ENCODE results near the gene TCL1A.

TCL1A gene

DNA sequence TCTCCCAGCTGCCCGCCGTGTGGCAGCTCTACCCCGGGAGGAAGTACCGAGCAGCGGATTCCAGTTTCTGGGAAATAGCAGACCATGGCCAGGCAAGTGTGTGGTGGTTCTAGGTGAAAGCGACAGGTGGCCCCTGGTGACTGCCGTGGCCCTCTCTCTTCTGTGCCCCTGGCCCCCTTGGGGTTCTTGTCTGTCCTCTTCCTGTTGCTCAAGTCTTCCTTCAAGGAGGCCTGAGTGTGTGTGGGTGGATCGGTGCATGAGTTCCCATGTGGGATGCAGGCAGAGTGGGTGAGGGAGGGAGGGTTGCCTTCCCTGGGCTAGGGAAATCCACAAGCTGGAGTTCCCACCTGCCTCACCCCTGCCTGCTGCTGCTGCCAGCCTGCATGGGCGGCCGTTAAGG is 23.1 kb downstream of the TCL1A start:
- Histone ChIP-seq H3K36me3 (ENCODE audit: control insufficient read depth, low read length) (no peaks in the 10 kb centered on the region), H3K9me3 (ENCODE audit: control insufficient read depth, insufficient read depth, low read length) (no peaks in the 10 kb centered on the region), H3K27me3 (ENCODE audit: control insufficient read depth, low read length) (peaks cover 2% of the 10 kb centered on the region; the same call in 1 of the 2 replicates), H3K79me2 (ENCODE audit: control insufficient read depth, low read length) (no peaks in the 10 kb centered on the region), H3K27ac (ENCODE audit: low read depth, low read length) (no peak overlapping the region), H4K20me1 (ENCODE audit: control insufficient read depth, insufficient read depth, low read depth, low read length) (no peaks in the 10 kb centered on the region), H3F3A (ENCODE audit: control insufficient read depth, insufficient read depth) (no peaks in the 10 kb centered on the region), H3K4me2 (ENCODE audit: low read length) (no peak overlapping the region), H3K4me1 (ENCODE audit: control insufficient read depth, low read length) (peaks cover 14% of the 10 kb centered on the region), H3K4me3 (ENCODE audit: low read length) (no peak overlapping the region), H3K9me2 (replicated peaks; ENCODE audit: control insufficient read depth, low read length) (no peaks in the 10 kb centered on the region)
- TF ChIP-seq, protein P1, sequence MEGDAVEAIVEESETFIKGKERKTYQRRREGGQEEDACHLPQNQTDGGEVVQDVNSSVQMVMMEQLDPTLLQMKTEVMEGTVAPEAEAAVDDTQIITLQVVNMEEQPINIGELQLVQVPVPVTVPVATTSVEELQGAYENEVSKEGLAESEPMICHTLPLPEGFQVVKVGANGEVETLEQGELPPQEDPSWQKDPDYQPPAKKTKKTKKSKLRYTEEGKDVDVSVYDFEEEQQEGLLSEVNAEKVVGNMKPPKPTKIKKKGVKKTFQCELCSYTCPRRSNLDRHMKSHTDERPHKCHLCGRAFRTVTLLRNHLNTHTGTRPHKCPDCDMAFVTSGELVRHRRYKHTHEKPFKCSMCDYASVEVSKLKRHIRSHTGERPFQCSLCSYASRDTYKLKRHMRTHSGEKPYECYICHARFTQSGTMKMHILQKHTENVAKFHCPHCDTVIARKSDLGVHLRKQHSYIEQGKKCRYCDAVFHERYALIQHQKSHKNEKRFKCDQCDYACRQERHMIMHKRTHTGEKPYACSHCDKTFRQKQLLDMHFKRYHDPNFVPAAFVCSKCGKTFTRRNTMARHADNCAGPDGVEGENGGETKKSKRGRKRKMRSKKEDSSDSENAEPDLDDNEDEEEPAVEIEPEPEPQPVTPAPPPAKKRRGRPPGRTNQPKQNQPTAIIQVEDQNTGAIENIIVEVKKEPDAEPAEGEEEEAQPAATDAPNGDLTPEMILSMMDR (IDR thresholded peaks at IDR 0.05; ENCODE audit: low read depth, low read length, poor library complexity, severe bottlenecking): no peak
- no peak for TF ChIP-seq EZH2phosphoT487 (IDR thresholded peaks at IDR 0.05; ENCODE audit: borderline replicate concordance, low read length)

DNA sequence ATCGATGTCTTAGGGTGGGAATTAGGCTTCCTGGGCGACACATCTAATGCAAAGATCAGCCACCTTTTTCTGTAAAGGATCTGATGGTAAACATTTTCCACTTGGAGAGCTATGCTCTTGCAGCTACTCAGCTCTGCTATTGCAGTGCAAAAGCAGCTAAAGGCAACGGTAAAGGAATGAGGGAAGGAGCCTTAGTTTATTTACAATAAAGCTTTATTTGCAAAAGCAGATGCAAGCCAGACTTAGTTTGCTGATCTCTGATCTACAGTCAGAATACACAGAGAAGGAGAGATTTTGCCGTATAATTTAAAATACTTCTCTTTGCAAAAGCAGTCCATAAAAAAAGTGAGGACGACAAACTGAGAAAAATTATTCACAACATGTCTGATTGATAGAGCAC is 24.5 kb downstream of the TCL1A start:
- Histone ChIP-seq H3K27ac (ENCODE audit: low read depth, low read length) (no peak overlapping the region), H3K4me2 (ENCODE audit: low read length) (no peak overlapping the region), H3K27me3 (ENCODE audit: control insufficient read depth, low read length) (peaks cover 11% of the 10 kb centered on the region), H3K79me2 (ENCODE audit: control insufficient read depth, low read length) (no peaks in the 10 kb centered on the region), H3K9me3 (ENCODE audit: control insufficient read depth, insufficient read depth, low read length) (no peaks in the 10 kb centered on the region), H4K20me1 (ENCODE audit: control insufficient read depth, insufficient read depth, low read depth, low read length) (no peaks in the 10 kb centered on the region), H3K36me3 (ENCODE audit: control insufficient read depth, low read length) (no peaks in the 10 kb centered on the region), H3K4me3 (ENCODE audit: low read length) (no peak overlapping the region), H3K9me2 (replicated peaks; ENCODE audit: control insufficient read depth, low read length) (no peaks in the 10 kb centered on the region), H3F3A (ENCODE audit: control insufficient read depth, insufficient read depth) (no peaks in the 10 kb centered on the region), H3K4me1 (ENCODE audit: control insufficient read depth, low read length) (peaks cover under 1% of the 10 kb centered on the region)
- TF ChIP-seq EZH2phosphoT487 (IDR thresholded peaks at IDR 0.05; ENCODE audit: borderline replicate concordance, low read length): no peak
- TF ChIP-seq, protein P1 (IDR thresholded peaks at IDR 0.05; ENCODE audit: low read depth, low read length, poor library complexity, severe bottlenecking): no peak

DNA sequence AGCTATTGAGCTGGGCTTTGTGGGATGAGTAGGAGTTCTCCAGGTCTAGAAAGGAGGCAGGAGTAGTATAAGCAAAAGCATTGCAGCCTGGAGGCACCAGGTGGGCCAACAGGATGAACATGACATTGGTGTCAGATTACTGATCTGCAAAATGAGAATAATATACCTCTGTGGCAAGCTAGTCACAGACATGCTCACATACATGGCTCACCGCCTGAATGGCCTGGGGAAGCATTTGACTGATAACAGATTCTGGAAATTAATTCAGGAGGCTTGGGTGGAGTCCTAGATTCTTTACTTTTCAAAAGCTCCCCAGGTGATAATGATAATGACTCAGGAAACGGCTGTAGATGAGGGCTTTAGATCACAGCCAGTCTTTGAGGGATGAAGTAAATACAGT is 27.0 kb downstream of the TCL1A start:
- 0 out of 2 replicates have a peak, but pooled peaks cover 4% of the 10 kb centered on the region for H3F3A ChIP-seq (ENCODE audit: control insufficient read depth, insufficient read depth)
- peaks cover 28% of the 10 kb centered on the region for H3K27me3 ChIP-seq (ENCODE audit: control insufficient read depth, low read length)
- no peak overlapping the region for H3K4me3 ChIP-seq (ENCODE audit: low read length)
- no peak overlapping the region for H3K4me2 ChIP-seq (ENCODE audit: low read length)
- H3K36me3 ChIP-seq (ENCODE audit: control insufficient read depth, low read length): no peaks in the 10 kb centered on the region
- no peak overlapping the region for H3K27ac ChIP-seq (ENCODE audit: low read depth, low read length)
- H3K9me2 ChIP-seq (replicated peaks; ENCODE audit: control insufficient read depth, low read length): no peaks in the 10 kb centered on the region
- TF ChIP-seq, protein P1 (IDR thresholded peaks at IDR 0.05; ENCODE audit: low read depth, low read length, poor library complexity, severe bottlenecking): no peak
- TF ChIP-seq EZH2phosphoT487 (IDR thresholded peaks at IDR 0.05; ENCODE audit: borderline replicate concordance, low read length): no peak
- no peaks in the 10 kb centered on the region for H3K9me3 ChIP-seq (ENCODE audit: control insufficient read depth, insufficient read depth, low read length)
- no peaks in the 10 kb centered on the region for H4K20me1 ChIP-seq (ENCODE audit: control insufficient read depth, insufficient read depth, low read depth, low read length)
- peaks cover 2% of the 10 kb centered on the region; the same call in 1 of the 2 replicates for H3K4me1 ChIP-seq (ENCODE audit: control insufficient read depth, low read length)
- no peaks in the 10 kb centered on the region for H3K79me2 ChIP-seq (ENCODE audit: control insufficient read depth, low read length)
